OCI-LY3 (cell line): ENCODE data around the gene TRIM46.
"Not testable (repeated sequence)": the region's sequence is repeated elsewhere in the genome, so short reads cannot be mapped to it uniquely, and the experiment has no call there.

Experiments used
- H2AFZ ChIP-seq: fragments of 200-600, 300-600 bp; shearing (Covaris generic); 2 replicates; pipeline ENCODE4 v1.6.0; 2014; ENCODE audit warnings: antibody characterized with exemption, low read depth, low read length
- H3K27ac ChIP-seq: fragments of 200-600, 300-600 bp; sonication (generic); 2 replicates; pipeline ENCODE4 v1.5.1; 2014; ENCODE audit warnings: mild to moderate bottlenecking, low read length, moderate library complexity, mixed read lengths
- H3K27me3 ChIP-seq: fragments of 200-600, 300-600 bp; sonication (generic); 2 replicates; pipeline ENCODE4 v1.6.1; 2014; ENCODE audit warnings: low read depth, low read length, mixed read lengths
- H3K36me3 ChIP-seq: fragments of 200-600, 300-600 bp; sonication (generic); replicated peaks from 2 replicates; pipeline ENCODE3; 2014; ENCODE audit warnings: low read depth, low read length, mixed read lengths
- H3K4me1 ChIP-seq: fragments of 300-600, 200-600 bp; sonication (generic); 2 replicates; pipeline ENCODE4 v1.6.1; 2014; ENCODE audit warnings: low read length, mixed read lengths
- H3K4me2 ChIP-seq: fragments of 200-600, 300-600 bp; sonication (generic); 2 replicates; pipeline ENCODE4 v1.6.1; 2014; ENCODE audit warnings: low read length, mixed read lengths
- H3K4me3 ChIP-seq: fragments of 300-600, 200-600 bp; sonication (generic); 2 replicates; pipeline ENCODE4 v1.5.1; 2014; ENCODE audit warnings: antibody characterized with exemption, mild to moderate bottlenecking, low read length, moderate library complexity
- H3K79me2 ChIP-seq: fragments of 300-600, 200-600 bp; shearing (Covaris generic); 2 replicates; pipeline ENCODE4 v1.6.1; 2014; ENCODE audit warnings: mild to moderate bottlenecking, low read length, mixed read lengths
- H3K9ac ChIP-seq: fragments of 300-600, 200-600 bp; shearing (Covaris generic); 2 replicates; pipeline ENCODE4 v1.6.0; 2014; ENCODE audit warnings: mild to moderate bottlenecking, low read length, moderate library complexity
- H3K9me3 ChIP-seq: fragments of 200-600, 300-600 bp; shearing (Covaris generic); 2 replicates; pipeline ENCODE4 v1.6.1; 2014; ENCODE audit warnings: low read length, mixed read lengths; ENCODE audit not compliant: insufficient read depth
- H4K20me1 ChIP-seq: fragments of 200-600, 300-600 bp; sonication (generic); 2 replicates; pipeline ENCODE4 v1.6.1; 2016; ENCODE audit warnings: low read length, mixed read lengths; ENCODE audit not compliant: insufficient read depth
- EZH2phosphoT487 ChIP-seq: fragments of 200-600 bp; shearing (Covaris generic); IDR thresholded peaks from 2 replicates; pipeline ENCODE4 v1.6.1; 2018; ENCODE audit warnings: antibody characterized with exemption, mixed run types, low read depth
- TF ChIP-seq, protein P1 (sequence below): fragments of 200-600, 300-600 bp; sonication (generic); IDR thresholded peaks from 2 replicates; pipeline ENCODE4 v1.5.1; 2014; ENCODE audit warnings: antibody characterized with exemption, low read length, low read depth

Gene TRIM46

DNA sequence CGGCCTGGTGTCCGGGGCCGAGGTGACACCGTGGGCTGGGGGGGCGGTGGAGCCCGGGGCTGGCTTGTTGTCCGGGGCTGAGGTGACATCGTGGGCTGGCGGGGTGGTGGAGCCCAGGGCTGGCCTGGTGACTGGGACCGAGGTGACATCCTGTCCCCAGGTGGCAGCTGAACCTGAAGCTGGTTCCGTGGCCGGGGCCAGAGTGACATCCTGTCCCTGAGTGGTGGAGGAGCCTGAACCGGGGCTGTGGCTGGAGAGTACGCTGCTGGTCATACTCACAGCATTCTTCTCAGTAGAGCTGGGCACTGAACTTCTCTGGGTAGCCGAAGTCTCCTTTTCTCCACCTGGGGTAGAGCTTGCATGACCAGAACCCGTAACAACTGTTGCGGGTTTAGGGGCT is 18.3 kb downstream of the TRIM46 start:
- Histone ChIP-seq H3K9me3 (no peaks in the 10 kb centered on the region), H3K9ac (no peak overlapping the region), H3K27ac (no peak overlapping the region), H2AFZ (no peak overlapping the region), H4K20me1 (no peaks in the 10 kb centered on the region), H3K4me3 (no peak overlapping the region), H3K36me3 (no peaks in the 10 kb centered on the region), H3K4me2 (no peak overlapping the region), H3K4me1 (peaks cover 24% of the 10 kb centered on the region), H3K79me2 (no peaks in the 10 kb centered on the region), H3K27me3 (no peaks in the 10 kb centered on the region)
- TF ChIP-seq, protein P1, sequence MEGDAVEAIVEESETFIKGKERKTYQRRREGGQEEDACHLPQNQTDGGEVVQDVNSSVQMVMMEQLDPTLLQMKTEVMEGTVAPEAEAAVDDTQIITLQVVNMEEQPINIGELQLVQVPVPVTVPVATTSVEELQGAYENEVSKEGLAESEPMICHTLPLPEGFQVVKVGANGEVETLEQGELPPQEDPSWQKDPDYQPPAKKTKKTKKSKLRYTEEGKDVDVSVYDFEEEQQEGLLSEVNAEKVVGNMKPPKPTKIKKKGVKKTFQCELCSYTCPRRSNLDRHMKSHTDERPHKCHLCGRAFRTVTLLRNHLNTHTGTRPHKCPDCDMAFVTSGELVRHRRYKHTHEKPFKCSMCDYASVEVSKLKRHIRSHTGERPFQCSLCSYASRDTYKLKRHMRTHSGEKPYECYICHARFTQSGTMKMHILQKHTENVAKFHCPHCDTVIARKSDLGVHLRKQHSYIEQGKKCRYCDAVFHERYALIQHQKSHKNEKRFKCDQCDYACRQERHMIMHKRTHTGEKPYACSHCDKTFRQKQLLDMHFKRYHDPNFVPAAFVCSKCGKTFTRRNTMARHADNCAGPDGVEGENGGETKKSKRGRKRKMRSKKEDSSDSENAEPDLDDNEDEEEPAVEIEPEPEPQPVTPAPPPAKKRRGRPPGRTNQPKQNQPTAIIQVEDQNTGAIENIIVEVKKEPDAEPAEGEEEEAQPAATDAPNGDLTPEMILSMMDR, result no peak
- TF ChIP-seq EZH2phosphoT487, result no peak

DNA sequence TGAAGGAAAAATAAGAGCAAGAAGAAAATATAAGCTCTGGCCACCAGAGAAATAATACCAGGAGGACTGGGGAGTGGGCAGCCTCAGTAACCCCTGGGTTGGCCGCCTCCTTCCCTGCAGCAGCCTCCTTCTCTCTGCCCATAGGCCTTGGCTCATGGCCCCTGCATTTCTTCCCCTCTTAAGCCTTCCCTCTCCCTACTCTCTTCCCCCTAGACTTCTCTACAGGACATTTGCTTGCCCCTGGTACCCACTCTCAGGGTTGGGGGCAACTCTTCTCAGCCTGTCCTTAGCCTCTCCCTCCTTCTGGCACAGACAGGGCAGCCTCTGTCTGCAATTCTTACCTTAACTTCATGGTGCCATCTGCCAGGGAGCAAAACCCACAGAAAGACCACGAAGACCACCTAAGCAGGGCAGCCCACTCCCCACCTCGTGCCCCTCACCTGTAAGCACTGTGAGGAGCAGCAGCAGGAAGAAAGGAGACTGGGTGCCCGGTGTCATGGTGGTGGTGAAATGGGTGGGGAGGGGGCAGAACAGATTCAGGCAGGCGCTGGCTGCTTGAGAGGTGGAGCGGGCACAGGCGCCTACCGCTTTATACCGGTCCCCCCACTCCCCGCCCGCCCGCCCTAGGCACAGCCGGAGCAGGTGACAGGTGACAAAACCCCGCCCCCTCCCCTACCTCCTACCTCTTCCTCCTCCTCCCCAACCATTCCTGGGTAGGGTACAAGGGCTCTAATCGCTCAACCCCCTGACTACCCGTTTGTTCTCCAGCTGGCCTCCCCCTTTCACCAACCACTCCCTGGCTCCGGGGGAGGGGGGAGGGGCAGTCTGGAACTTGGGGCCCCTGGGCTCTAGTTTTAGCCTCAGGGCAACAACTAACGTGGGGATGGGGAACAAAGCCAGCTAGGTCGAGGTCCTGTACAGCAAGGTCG is 19.0 kb downstream of the TRIM46 start:
- peak overlapping the region; percentile 94 for H3K4me2 ChIP-seq
- no peaks in the 10 kb centered on the region for H3K9me3 ChIP-seq
- peak overlapping the region; percentile 80 for H3K4me3 ChIP-seq
- no peaks in the 10 kb centered on the region for H3K79me2 ChIP-seq
- H2AFZ ChIP-seq, result peak overlapping the region; percentile 95; the same call in 1 of the 2 replicates
- peak overlapping the region; percentile 67 for H3K27ac ChIP-seq
- H3K4me1 ChIP-seq, result peaks cover 24% of the 10 kb centered on the region
- H4K20me1 ChIP-seq, result no peaks in the 10 kb centered on the region
- peak overlapping the region; percentile 89 for H3K9ac ChIP-seq
- TF ChIP-seq, protein P1, result no peak
- TF ChIP-seq EZH2phosphoT487, result no peak
- H3K36me3 ChIP-seq, result no peaks in the 10 kb centered on the region
- H3K27me3 ChIP-seq, result no peaks in the 10 kb centered on the region

DNA sequence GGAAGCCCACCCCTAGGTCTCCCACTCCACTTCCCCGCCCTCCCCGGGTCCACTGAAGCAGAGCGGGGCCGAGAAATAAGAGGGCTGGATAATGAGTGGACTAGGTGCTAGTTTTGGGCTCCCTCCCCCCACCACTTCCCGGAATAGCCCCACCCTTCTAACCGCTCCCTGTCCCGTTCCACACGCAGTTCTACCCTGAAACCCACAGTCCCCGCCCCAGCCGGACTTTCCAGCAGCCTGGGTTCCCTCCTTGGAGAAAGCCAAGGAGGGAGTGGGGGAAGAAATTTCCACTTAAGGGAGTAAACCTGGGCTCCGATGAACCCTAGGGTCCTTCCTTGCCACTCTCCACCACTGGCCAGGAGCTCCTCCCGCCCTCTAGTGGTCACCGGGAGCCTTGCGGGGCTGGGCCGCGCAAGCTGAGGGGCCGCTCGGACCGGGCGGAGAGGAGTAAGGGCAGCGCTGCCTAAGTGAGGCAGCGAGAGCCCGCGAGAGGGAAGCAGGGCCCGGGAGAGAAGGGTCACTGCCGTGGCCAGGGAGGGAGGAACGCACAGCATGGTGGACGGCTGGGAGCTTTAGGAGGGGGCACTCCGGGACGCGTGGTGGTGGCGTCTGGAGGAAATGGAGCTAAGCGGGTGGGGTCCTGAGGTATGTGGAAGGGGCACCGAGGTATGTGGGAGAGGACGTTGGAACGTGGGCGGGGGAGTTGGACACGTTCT is 19.8 kb downstream of the TRIM46 start:
- H3K4me3 ChIP-seq, result peak overlapping the region; percentile 80
- H3K9ac ChIP-seq, result peak overlapping the region; percentile 89
- H3K4me2 ChIP-seq, result peak overlapping the region; percentile 94
- peak overlapping the region; percentile 95 for H2AFZ ChIP-seq
- peaks cover 24% of the 10 kb centered on the region for H3K4me1 ChIP-seq
- H3K9me3 ChIP-seq, result no peaks in the 10 kb centered on the region
- no peak for TF ChIP-seq EZH2phosphoT487
- TF ChIP-seq, protein P1, result peak; percentile 99
- peak overlapping the region; percentile 67 for H3K27ac ChIP-seq
- no peaks in the 10 kb centered on the region for H3K79me2 ChIP-seq
- H3K36me3 ChIP-seq, result no peaks in the 10 kb centered on the region
- no peaks in the 10 kb centered on the region for H3K27me3 ChIP-seq
- H4K20me1 ChIP-seq, result no peaks in the 10 kb centered on the region

DNA sequence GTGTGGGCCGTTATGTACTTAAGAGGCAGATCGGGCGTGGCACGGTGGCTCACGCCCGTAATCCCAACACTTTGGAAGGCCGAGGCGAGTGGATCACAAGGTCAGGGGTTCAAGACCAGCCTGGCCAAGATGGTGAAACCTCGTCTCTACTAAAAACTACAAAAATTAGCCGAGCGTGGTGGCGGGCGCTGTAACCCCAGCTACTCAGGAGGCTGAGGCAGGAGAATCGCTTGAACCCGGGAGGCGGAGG is 20.3 kb downstream of the TRIM46 start:
- H3K9me3 ChIP-seq, H4K20me1 ChIP-seq, H3K36me3 ChIP-seq, H3K79me2 ChIP-seq, H3K27me3 ChIP-seq: not testable (repeated sequence)
- Histone ChIP-seq H3K9ac (peak overlapping the region; percentile 89), H2AFZ (peak overlapping the region; percentile 95; the same call in 1 of the 2 replicates), H3K27ac (peak overlapping the region; percentile 67), H3K4me3 (peak overlapping the region; percentile 80), H3K4me2 (peak overlapping the region; percentile 94), H3K4me1 (peaks cover 24% of the 10 kb centered on the region)
